ENCODE data around the gene CCDC178.

The CCDC178 gene

DNA sequence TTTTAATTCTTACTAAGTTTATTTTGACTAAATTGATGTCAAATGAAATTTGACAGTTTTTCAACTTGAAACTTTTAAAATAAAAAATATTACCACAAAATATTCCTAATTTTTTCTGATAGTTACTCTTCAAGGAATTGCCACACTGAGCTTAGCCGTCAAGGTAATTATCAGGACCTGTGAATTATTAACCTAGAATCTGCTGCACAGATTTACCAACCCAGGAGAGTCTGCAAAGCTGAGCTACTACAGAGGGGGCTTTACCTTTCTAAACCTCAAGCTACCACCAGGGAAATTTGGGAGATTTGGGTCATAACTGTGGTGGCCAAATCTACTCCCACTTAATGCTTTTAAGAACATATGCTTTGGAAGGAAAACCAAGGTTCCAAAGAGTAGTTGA, 324.6 kb downstream of the CCDC178 start:
- no peak for DNase-seq

DNA sequence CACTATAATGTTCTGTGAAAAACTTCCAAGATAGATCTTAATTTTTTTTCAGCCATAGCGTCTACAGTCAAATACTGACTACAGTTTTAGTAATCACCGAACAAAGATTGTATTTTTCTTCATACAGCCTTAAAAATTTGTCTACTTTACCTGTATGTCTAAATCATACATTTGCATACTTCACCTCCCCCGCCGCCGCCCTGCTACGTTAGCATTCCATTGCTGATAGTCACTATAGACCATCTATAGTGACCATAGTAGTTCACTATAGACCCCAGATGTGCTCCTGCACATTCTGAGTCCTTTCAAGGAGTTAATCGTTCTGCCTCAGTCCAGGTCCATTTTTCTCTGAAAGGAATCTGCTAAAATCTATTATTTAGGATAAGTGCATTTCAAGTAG, 325.0 kb downstream of the CCDC178 start:
- no peak for DNase-seq

DNA sequence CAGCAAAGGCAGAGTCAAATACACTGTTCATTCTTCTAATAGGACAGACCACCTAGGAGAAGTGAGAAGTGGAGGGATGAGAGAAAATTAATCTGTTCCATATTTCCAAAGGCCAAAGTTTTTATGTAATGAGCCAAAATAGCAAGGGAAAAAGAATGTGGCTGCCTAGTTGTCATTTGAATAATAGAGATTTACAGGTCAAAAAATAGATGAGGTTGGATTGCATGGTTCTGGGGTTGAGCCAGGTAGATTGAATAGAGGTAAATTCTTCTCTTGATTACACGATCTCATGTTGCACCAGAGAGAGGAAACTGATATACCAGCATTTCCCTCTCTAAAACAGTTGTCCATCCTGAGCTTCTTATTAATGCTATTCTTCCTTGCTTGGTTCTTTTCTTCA, 325.8 kb downstream of the CCDC178 start:
- no peak for DNase-seq

DNA sequence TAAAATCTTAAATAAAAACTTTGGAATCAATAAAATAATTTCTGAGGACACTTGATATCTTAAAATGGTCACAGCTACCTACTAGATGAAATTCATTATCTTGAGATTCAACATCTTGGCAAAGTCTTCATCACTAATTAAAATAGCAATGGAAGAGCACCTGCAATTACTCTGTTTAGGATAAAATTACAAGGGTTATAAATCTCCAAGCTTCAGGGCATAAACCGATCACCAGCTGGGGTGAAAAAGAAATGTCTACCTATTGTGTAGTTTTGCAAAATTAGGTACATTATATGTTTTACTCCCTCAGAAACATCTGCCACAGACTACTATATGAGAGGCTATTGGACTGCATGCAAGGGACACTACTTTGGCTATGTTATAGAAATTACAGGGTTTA, 327.1 kb downstream of the CCDC178 start:
- no peak for DNase-seq

DNA sequence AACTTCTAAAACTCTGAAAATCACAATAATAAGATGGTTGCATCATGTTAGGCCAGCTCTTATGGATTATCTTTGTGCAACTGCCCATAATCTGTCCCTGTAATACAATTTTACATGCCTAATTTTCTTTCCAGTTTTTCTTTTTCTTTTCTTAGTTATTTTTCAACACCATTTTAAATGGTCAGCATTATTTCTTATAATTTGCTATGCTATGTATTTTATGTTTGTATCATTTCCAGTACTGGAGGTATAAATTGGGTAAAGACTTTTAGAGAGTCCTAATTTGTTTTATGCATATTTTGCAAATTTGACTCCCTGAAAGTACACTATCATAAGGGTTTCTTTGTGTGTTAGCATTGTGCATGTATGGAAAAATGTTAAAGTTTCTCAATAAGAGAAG, 333.0 kb downstream of the CCDC178 start:
- DNase-seq = no peak

DNA sequence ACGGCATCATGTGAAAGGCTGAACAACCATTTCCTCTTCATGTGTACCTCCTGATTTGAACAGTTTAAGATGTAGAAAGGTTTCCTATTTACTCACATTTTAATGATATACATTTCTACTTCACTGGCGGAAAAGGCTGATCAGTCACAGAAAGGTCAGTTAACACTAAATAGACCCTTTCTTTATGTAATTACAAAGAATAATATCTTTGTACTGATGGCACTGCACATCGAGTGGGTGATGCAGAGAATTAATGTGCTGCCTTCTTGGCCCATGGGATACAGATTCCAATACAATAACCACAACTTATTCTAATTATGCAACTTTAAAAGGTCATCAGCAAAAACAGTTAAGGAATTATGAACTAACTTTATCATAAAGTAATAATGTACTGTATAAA, 339.2 kb downstream of the CCDC178 start:
- no peak for DNase-seq

DNA sequence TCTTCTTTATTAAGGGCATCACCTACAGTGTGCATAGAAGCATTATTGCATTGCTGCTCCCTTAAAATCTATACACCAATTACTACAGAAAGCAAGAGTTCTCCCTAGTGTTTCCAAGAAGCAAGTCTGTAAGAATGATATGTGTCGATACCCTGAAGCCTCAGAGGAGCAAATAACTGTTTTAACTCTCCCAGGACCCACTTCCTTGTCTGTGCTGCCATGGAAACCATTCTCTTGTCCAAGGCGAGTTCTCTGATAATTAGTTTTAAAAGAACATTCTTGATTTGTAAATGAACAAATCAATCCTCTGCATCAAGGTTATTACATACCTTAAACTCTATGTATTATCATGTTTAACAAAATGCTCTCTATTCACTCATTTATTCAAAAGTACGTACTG, 340.9 kb downstream of the CCDC178 start:
- DNase-seq = no peak

DNA sequence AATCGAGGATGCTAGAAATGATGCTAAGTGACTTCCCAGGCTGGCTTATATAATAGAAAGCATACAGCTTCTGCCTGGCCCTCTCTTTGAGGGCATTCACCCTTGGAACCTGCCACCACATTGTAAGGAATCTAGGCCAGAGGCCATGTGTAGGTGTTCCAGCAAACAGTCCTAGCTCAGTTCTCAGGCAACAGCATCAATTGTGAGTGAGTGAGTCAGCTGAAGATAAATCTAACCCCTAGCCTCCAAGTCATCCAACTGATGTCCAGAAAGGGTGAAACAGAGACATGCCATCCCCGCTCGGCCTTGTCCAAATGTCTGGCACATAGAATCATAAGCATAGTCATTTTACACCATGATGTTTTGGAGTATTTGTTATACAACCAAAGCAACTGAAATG, 343.4 kb downstream of the CCDC178 start:
- DNase-seq = no peak

DNA sequence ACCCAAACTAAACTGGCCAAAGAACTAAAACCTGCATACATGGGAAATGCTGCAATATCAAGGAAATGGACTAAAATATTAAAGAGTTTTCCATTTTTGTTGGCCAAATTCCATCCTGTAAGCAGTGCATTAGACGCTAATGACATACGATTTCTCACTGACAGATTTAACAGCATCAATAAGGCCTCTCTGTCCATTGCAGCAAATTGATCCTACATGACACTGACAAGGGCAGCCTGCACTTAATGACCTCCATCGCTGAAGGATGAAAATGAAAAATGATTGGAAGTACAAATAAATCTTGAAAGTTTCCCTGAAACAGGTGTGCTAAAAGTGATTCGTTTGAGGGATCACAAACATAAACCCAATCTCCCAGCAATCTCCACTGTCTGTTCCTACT, 350.1 kb downstream of the CCDC178 start:
- no peak for DNase-seq

DNA sequence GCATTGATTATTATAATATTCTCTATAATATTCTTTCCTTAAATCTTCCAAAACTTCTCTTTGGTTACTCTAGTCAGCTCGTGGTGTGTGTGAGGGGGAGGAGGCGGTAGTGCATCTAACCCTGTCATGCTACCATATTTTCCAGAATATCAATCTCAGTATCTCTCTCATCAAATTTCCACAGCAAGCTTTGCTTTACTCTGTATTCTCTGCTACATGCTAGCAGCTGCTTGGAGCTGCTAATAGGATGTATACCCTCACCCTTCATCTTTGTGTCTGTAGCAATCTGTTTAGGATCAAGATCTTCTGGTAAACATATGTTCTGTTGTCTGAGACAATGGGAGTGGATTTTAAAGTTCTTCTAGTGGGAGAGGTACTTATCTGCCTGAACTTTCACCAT, 363.9 kb downstream of the CCDC178 start:
- DNase-seq = no peak

DNA sequence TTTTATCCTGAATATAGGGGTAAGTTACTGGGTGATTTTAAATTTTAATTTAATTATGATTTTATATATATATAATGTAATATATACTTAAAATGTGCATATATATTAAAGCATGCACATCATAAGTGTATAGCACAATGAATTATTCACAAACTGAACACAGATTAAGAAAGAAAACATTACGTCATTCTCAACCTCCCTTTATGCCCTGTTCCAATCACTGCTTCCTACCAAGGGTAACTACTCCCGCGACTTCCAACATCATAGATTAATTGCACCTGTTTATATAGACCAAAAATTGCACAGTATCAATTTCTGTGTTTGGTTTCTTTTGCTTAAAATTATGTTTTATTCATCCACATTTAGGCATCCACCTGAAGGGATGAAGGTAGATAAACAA, 366.4 kb downstream of the CCDC178 start:
- no peak for DNase-seq

DNA sequence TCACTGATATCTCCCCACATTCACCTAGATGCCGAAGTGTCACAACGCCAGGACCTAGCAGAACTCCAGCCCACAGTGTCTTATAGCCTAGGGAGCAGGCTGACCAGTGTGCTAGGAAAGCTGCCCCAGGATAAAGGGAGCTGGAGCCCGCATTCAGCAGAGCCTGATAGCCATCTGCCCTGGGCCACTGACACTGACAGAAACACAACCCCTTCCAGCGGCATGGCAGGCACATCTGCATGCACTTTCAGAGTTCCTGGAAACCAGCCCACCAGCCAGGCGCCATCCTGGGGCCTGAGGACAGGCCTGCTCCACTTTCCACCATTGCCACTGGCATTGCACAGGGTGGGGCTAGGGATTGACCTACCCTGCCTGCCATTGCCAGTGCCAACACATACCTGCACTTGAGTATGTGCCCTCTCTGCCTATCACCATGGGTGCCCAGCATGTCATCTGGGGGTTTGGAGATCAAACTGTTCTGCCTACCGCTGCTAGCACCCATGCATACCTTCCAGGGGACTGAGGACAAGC, 377.6 kb downstream of the CCDC178 start:
- no peak for DNase-seq

DNA sequence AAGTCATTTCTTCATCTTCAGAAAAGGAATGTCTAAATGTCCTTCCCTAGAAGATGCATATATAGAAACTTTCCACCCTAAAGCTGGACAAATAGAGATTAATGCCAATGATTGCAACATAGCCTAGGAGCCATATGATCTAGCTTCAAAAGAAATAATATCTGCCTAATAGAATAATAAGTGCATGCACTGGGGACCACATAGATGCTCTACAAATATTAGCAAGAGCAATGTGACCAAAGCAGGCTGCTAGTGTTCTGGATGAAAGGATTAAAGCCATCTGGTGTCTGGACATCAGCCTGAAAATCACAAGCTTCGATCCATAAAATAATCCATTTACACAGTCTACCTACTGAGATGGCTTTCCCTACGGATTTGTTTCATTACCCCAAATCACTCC, 387.6 kb downstream of the CCDC178 start:
- no peak for DNase-seq

DNA sequence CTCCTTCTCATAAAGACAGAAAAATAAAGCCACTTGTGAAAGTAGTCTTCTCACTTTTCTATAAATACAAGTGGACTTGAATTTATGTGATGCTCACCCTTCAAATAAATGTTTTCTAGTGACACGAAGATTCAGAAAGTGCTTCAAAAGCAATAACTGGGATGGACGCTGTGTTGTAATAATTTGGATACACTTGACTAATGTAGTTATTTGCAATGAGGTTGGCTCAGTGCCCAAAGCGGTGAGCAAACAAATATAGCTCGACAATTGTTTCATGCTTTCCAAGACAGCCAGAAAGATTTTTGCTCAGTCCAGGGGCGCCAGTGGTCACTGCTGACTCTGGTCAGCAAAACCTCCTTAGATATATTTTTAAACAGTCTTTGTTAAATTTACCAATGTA, 389.1 kb downstream of the CCDC178 start:
- no peak for DNase-seq

DNA sequence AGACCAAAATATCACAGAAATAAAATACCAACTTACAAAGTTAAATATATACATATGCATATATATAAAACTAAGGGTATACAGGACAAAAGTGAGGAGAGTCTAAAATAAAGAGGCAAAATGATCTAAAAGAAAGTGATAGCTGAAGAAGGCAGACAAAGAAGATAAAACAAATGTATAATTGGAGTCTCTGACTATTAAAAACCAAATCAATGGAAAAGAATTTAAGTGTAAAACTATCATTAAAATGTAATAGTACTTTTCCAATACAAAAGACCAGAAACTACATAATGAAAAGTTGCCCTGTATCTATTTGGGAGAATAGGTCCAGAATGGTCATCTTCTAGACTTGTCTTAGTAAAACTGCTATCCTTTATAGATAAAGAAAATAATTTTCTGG, 400.3 kb downstream of the CCDC178 start:
- DNase-seq = no peak

DNA sequence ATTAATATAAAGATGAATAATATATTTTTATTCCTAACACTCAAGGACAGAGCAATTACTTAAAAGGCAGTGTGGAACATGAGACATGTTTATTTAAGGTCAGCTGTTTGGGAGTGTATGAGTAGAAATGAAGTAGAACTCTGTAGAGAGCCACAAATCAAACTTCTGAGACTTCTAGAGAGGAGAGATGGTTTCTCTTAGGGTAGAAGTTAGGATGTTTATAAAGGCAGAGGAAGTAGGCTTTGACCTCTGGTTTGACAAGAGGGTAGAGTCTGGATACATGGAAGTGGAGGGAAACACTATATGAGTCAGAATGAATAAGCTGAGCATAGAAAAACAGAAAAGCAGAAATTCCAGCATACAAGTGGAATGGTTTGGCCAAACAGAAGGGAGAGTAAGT, 405.6 kb downstream of the CCDC178 start:
- no peak for DNase-seq

DNA sequence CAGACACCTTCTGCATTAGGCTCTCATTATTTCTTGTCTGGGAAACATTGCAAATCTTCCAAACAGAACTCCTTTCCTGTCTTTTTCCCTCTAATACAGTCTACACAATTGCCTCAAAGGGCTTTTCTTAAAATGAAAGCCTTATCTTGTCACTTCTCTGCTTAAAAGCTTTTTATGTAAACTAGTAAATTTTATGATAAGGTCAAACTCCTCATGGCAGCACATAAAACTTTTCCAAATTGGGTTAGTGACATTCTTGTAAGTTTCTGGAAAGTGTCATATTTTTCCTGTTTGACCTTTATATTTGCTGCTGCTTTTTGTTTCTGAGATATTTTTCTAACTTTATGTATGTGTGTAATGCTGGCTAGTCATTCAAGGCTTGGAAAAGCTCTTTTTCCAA, 406.3 kb downstream of the CCDC178 start:
- DNase-seq = no peak

DNA sequence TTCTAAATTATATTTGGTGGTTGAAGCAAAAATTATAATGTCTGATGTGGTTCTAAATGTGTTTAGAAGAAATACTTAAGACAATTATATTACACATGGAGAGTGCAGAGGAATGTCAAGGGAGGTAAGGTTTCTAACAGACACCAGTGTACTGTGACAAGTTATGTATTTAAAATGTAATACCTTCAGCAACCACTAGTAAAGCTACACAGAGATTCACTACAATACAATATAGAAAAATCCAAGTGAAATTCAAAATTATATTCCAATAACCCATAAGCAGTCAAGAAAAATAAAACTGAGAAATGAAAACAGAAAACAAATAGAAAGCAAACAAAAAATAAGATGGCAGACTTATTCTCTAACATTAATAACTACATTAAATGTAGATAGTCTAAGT, 418.2 kb downstream of the CCDC178 start:
- DNase-seq = no peak

DNA sequence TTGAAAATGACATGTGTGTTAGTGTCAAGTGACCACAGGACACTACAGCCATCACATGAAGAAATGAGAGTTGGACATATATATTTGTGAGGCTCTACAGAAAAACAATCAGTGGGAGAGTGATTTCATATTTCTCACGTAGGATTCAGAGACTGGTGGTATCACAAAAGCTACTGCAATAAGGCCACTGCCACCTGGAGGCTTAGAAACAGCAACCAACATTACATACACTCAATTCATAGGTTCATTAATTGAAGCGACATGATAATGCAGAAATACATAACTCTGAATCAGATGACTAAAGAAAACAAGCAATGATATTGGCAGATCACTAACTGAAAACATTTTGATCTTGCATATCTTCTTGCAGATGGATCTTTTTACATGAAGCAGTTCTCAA, 419.6 kb downstream of the CCDC178 start:
- no peak for DNase-seq

DNA sequence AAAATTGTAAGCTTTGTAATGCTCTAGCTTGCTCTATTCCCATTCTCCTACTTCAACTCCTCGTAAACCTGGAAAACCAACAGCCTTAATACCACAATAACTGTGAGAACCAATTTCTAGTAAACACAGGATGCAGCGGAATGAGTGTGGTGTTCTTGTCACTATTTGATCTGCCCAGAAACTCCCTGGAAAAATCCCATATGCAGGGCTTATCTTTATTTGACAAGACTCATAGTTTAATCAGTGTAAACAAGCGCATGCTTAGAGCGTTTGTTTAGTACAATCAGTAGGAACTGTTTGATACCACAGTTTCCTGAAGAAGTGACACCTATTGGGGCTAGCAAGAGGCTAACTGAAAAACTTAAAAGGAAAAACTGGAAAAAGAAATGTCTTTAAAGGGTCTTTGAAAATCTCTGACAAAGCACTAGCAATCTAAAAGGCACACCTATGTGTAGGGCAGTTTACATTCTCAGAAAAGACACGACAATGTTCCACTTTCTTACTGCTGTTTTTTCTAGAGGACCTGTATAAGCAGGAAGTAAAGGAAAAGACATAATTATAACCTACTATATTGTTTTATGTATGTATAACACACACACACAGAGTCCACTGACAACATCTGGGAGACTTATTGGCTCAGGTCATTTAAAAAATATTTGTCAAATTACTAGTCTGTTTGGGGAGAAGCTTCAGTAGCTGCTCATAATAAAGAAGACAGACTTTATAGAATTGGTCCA, 426.3 kb downstream of the CCDC178 start:
- DNase-seq = no peak

DNA sequence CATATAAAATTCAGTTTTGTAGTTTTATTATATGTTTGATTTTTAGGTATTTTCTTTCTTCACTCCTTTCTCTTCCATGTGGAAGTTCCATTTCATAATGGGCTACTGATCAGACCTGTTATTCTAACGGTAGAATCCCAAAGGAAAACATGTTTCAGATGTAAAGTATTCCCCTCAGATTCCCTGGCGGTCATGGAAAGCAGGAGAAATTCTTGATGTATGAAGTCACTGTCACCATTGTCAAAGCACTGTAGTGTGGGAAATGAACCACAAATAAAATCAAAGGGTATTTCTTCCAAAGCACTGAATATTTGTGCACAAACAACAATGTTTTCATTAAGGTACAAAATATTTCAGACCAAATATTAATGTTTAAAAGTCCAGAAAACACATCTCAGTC, 430.4 kb downstream of the CCDC178 start:
- no peak for DNase-seq

DNA sequence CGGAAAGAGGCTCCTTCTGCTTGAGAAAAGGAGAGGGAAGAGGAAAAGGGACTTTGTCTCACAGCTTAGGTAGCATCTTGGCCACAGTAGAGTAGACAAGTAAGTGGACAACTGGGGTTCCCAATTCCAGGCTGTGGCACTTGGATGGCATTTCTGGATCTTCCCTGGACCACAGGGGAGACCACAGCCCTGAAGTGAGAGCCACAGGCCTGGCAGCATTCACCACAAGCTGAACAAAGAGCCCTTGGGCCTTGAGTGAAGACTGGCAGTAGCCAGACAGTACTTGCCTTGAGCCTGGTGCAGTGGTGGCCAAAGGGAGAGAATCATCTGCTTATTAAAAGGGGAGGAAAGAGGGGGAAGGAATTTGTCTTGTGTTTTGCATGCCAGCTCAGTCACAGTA, 441.6 kb downstream of the CCDC178 start:
- DNase-seq = no peak

DNA sequence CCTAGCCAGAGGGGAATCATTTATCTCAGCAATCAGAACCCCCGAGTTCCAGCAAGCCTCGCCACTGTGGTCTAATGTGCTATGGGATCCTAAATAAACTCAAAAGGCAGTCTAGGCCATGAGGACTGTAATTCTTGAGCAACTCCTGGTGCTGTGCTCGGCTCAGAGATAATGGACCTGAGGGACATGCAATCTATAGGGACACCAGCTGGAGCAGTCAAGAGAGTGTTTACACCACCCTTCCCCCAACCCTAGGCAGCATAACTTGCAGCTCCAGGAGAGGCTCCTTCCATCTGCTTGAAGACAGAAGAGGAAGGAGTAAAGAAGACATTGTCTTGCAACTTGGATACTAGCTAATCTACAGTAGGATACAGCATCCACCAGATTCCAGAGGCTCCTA, 442.2 kb downstream of the CCDC178 start:
- no peak for DNase-seq

DNA sequence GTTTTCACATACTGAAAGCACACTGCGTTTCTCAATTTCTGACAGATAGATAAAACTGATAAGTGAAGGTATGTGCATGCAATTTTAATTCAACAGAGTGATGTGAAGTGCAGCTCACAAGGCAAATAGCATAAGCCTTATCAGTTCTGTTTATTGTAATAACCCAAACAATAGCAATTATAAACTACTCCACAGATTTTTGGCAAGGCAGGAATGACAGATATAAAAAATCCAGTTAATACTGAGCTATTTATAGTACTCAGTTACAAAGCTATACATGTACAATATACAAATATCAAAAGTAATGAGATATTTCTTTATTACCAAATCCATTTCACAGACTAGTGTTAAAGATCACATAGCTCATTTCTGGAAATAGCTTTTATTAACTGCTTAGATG, 456.8 kb downstream of the CCDC178 start:
- no peak for DNase-seq

DNA sequence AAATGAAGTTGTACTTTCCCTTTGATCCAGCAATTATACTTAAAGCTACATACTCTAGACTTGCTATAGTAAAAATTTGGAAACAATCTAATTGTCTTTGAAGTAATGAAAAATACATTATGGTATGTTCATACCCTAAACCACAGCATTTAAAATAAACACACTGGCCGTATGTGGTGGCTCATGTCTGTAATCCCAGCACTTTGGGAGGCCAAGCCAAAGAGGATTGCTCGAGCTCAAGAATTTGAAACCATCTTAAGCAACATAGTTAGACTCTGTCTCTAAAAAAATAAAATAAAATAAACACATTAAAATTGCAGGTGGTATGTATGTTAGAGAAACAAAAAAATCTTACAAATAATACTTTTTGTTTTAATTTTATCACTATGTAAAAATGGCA, 459.6 kb downstream of the CCDC178 start:
- no peak for DNase-seq
